SKM-1 treated with dmso at 0.1 percent for 144 hours (cell line): ENCODE results near the gene PRR7.
A peak's percentile ranks its signal among the peaks of the same experiment; 100 is the strongest.

Experiments
- DNase-seq: peaks from one replicate; lab custom pipeline; 2025; ENCODE audit not compliant: unreplicated experiment; lab: John Stamatoyannopoulos, UW

PRR7 gene

DNA sequence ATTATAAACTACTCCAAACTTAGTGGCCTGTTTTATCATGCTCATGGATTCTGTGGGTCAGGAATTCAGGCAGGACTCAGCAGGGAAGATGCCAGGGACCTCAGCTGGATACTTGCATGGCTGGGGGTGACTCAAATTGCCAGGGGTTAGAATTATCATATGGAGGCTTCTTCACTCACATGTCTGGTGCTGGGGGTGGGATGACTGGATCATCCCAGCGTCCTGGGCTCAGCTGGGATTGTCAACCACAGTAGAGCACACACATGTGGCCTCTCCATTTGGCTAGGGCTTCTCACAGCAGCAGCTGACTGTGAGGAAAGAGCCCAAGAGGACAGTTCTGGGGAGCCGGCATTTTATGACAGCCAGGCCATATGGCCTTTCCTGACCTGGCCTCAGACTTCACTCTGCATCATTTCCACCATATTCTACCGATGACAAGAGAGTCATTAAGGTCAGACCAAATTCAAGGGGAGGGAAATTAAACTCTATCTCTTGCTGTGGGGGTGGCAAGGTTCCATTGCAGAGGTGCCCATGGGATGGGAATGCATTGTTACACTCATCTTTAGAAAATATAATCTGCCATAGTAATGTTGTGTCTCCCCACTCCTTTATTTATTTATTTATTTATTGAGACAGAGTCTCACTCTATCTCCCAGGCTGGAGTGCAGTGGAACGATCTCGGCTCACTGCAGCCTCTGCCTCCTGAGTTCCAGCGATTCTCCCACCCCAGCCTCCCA lies 25.4 kb upstream of the PRR7 start:
- DNase-seq = no peak

DNA sequence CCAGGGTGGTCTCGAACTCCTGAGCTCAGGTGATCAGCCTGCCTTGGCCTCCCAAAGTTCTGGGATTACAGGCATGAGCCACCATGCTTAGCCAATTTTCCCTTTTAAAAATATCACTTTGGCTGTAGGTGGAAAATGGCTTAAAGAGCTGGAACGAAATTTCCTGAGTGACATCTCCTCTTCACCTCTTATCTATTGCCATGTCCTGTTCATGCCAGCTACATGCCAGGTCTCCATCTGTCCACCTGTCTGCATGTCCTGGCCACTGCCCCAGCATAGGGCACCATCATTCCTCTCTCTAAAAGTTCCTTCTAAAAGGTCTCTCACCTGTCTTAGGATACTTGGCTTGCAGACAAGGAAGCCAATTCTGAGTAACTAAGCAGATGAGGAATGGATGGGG lies 22.9 kb upstream of the PRR7 start:
- no peak for DNase-seq

DNA sequence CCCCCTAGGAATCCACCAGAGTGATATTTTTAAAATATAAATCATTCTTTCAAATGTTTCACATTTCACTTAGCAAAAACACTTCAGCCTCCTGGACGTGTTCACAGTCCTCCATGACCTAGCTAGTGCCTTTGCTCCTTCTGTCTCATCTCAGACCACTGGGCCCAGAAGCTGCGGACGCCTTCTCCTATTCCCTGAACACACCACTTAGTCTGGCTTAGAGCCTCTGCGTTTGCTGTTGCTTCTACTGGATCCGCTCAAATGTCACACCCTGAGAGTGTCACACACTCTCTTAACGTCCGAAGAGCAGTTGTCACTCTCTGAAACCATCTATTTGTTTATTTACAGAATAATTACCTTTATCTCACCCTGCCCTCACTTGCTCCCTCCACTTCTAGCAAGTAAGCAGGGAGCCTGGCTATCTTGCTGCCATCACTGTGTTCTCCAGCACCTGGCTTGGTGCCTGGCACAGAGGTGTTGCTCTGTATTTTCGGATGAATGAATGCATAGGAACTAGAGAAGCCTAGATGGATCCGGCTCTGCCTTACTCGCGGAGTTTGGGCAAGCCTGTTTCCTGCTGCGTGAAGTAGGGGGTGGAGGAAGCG lies 21.3 kb upstream of the PRR7 start:
- no peak for DNase-seq

DNA sequence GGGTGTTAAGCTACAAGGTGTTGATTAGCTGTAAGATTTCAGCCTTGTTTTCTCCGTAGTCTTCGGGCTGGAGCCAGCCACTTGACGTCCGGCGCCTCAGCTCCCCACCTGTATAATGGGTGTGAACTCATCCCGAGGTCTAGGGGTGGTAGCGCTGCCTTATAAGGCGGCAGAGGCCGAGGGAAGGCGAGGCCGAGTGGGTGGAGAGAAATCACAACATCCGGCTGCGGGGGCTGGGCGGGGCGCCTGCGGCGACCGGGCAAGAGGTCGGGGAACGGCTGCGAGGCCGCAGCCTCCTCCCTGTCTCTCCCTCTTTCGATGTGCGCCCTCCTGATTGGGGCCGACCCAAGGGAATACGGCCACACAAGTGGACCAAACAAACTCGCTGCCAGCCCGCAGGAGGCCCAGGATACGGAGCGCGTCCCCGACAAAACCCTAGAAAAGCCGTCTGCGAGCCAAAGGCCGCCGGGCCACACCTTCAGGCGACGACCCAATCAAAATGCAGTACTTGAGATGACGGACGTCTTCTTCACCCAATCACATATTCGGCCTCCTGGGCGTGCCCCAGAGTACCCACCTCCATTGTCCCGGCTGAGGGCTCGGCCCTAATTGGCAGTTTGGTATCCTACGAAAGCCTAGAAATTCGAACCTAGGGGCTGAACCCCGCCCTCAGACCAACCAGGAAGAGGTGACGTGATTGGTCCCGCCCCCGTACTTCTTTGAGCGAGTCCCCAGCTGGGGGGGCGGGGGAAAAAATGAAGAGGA lies 20.6 kb upstream of the PRR7 start:
- DNase-seq = peak; percentile 100

DNA sequence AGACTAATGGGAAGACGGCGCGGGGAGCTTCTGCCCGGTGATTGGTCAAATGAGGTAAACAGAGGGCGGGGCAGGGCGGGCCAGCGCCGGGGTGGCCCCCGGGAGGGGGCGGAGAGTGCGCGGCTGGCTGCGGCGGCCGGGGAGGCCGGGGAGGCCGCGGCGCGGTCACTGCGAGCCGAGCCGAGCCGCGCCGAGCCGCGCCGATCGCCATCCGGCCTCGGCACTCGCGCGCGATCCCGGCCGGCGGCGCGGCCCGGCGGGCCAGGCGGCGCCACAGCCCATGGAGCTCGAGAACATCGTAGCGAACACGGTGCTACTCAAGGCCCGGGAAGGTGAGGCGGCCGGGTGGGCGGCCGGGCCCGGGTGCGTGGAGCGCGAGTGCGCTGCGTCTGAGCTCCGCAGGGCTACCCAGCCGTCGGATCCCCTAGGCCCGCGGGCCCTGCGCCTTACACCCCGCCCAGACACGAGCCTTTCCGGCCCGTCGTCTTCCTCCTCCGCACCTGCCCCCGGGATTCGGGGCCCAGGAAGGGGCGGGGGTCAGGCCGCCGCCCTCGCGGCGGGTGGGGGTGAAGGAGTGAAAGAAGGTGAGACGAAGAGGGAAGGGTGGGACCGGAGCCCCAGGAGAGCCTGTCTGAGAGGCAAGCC lies 19.9 kb upstream of the PRR7 start, which contains the start of gene GRK6:
TSS of gene GRK6 (plus strand) at position 111 of the 645 bp plus-strand sequence. CDS start at position 281, 170 bp downstream.
- no peak for DNase-seq

- no peak for DNase-seq
Observed at GRCh38 chr5:177427211-177427822, 19.3 kb upstream of the PRR7 start.

DNA sequence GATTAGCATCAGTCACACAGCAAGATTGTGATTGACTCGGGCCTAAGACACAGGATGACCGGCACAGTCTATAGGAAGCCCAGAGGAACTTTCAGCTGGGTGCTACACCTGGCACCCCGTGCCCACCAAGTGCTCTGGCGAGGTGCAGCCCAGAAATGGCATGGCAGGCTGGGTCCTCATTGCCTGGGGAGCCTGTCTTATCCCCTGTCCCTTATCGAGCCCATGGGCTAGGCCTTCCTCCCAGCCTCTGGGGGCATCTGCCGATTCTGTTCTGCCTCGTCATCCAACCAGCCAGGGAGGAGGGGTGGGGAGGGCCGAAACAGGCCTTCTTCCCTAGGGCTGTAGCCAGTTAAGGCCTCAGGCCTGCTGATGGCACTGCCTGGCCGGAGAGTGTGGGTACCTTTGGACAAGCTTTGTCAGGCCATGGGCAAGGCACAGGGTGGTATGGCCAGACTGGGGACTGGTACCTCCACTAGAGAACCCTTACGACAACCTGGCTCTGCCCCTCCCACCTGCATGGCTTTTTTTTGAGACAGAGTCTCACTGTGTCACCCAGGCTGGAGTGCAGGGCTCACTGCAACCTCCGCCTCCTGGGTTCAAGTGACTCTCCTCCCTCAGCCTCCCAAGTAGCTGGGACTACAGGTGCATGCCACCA lies 18.6 kb upstream of the PRR7 start:
- no peak for DNase-seq

DNA sequence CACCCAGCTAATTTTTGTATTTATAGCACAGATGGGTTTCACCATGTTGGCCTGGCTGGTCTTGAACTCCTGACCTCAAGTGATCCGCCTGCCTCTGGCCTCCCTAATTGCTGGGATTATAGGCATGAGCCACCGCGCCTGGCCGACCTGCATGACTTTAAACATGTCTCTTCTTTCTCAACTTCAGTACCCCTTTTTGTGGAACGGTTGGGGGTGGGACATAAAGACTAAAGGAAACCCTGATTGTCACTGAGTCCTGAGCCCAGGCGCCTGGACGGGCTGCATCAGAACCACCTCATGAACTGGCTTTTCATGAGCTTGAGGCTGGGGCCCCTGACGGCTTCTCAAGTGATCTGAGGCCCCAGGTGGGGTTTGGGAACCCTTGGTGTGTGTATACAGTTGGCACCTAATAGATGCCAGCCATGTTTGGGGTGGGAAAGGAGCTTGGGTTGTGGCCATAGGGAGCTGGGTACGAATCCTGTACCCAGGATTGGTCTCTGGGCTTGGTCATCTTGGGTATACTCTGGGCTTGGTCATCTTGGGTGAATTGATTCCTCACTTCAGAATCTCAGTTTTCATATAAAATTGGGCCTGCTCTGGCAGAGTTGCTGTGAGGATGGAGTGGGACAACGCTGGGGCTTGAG lies 17.9 kb upstream of the PRR7 start:
- no peak for DNase-seq

- peak; percentile 99 for DNase-seq
Observed at GRCh38 chr5:177429248-177430040, 17.2 kb upstream of the PRR7 start.

DNA sequence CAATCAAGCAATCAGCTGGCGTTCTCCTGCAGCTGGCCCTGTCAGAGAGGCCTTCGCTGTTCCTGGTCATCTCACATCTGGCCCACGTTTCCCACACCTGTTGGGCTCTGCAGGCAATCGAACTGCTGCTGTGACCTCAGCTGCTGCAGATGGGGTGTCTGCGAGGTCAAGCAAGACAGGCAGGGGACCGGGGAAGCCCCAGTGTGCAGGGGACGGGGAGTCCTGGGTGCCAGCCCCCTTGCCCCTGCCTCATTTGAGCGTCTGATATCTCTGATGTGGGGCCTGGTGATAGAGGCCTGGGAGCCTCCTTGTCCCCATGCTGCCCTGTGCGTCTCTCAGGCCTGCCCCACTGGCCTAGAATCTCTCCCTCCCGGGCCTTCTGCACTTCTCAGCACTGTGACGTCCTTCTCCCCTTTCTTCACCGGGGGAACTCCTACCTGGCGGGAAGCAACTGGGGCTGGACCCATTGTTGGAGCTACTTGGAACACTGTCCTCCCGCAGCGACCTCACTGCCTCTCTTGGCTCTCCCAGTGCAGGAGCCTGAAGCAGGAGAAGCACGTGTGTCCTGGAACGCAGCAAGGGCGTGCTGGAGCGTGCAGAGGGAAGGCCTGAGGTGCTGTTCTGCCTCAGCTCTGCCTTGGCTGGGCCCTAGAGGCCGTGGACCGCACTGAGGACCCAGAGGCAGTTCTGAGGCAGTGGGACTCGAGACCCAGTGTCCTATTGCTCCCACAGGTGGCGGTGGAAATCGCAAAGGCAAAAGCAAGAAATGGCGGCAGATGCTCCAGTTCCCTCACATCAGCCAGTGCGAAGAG lies 16.3 kb upstream of the PRR7 start:
- DNase-seq = no peak

DNA sequence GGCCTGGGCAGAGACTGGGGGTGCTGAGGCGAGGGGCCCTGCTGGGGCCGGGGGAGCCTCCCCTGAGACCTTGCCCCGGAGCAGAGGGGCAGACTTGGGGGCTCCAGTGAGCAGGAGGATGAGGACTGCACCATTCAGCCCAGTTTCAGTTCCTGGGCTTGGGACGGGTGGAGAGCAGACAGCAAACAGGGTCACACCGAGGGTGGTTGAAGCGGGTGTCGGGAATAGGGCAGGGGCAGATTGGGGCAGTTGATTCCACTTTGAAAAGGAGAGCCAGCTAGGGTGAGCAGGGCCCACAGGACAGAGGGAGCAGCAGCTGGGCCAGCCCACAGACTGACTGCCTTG lies 15.7 kb upstream of the PRR7 start:
- DNase-seq = no peak

DNA sequence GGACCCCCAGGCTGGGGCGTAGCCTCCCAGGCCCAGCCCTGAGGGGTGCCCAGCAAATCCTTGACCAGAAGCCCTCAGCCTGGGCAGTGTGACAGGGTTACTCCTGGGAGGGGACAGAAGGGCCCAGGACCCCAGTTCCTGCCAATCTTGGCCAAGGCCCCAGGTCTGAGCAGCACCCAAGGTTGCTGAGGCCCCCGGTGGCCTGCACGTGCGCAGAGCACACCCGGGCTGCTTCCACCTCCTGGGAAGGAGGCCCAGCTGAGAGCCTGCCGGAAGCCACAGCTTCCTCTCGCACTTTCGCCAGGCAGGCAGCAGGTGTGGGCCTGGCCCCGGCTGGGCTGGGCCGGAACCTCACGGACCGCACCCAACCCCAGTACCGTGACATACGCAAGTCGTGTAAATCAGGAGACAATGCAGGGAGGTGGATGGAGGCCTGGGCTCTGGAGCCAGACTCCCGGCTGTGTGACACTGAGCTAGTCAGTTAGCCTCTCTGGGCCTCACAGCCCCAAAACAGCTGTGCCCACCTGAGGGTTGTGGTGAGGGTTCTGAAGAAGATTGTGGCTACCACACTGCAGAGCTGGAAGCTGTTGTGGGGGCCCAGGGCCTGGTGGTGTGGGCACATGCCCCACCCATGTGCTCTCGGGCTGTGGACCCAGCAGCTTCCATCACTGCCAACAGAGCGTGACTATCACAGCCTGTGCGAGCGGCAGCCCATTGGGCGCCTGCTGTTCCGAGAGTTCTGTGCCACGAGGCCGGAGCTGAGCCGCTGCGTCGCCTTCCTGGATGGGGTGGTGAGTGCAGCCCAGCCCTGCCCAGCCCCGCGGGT lies 15.1 kb upstream of the PRR7 start:
- no peak for DNase-seq

- DNase-seq = no peak
Observed at GRCh38 chr5:177432143-177432838, 14.3 kb upstream of the PRR7 start.

GRCh38 chr5:177432839-177433657 lies 13.6 kb upstream of the PRR7 start:
- no peak for DNase-seq

GRCh38 chr5:177433658-177434217 lies 12.9 kb upstream of the PRR7 start:
- no peak for DNase-seq

- DNase-seq = no peak
Observed at GRCh38 chr5:177434437-177434836, 12.2 kb upstream of the PRR7 start.
